Measurements from ENCODE around the gene GNAT1. TPM values are rescaled to one million over a fixed set of nuclear protein-coding genes. Genes with fewer than 3 reads are reported as not detected.

Gene GNAT1
- total and polyA plus RNA-seq, 2 of the 13 experiments (the other 11 are each of a cell fraction or from before 2014, with no cell fraction given), result 0.15 TPM; not detected in 1

GRCh38 chr3:50195501-50196252 is 4.3 kb downstream of the GNAT1 start (continued):
- TF ChIP-seq CSRNP1 (CRISPR knock-in tag; IDR thresholded peaks at IDR 0.05) (peak; percentile 96; the same call in 1 of the 2 replicates), RXRB (CRISPR knock-in tag; IDR thresholded peaks at IDR 0.05; ENCODE audit: borderline replicate concordance) (peak; percentile 84), SMARCE1 (IDR thresholded peaks at IDR 0.05; ENCODE audit: borderline replicate concordance) (no peak), ZNF768 (CRISPR knock-in tag; IDR thresholded peaks at IDR 0.05) (peak; percentile 26; the same call in 1 of the 2 replicates), ARID5B (CRISPR knock-in tag; IDR thresholded peaks at IDR 0.05) (peak; percentile 52), HBP1 (CRISPR knock-in tag; IDR thresholded peaks at IDR 0.05; ENCODE audit: low read depth) (no peak; the same call in none of the 2 replicates), ZKSCAN1 (IDR thresholded peaks at IDR 0.05; ENCODE audit: low read length) (no peak), SP1 (IDR thresholded peaks at IDR 0.05) (no peak), SP1 (CRISPR knock-in tag; IDR thresholded peaks at IDR 0.05) (peak; percentile 55; the same call in 1 of the 2 replicates), ZNF703 (CRISPR knock-in tag; IDR thresholded peaks at IDR 0.05; ENCODE audit: borderline replicate concordance) (peak; percentile 94; the same call in 1 of the 2 replicates), ZNF34 (CRISPR knock-in tag; IDR thresholded peaks at IDR 0.05; ENCODE audit: borderline replicate concordance) (0 out of 2 replicates have a peak, but pooled peaks have one; percentile 84), ZBTB42 (CRISPR knock-in tag; IDR thresholded peaks at IDR 0.05) (peak; percentile 76; the same call in 1 of the 2 replicates), TEAD3 (CRISPR knock-in tag; optimal IDR thresholded peaks at IDR 0.05; ENCODE audit: borderline replicate concordance) (peak; percentile 17), KLF15 (CRISPR knock-in tag; IDR thresholded peaks at IDR 0.05; ENCODE audit: borderline replicate concordance) (peak; percentile 89)

Measured in HepG2 (cell line).